Heart left ventricle (tissue), 13 donors: Measurements from ENCODE around the gene LIAS.

Experiments used
- CTCF ChIP-seq, 12 donors: fragments of 200-600 bp; sonication (generic) in 4 of 12; IDR thresholded peaks; one replicate each; pipeline versions ENCODE4 v1.5.0 to v1.8.0; 2018 to 2022; ENCODE audit warnings: antibody characterized with exemption in 12 of 12, mild to moderate bottlenecking in 5 of 12
- POLR2A ChIP-seq, 2 donors: fragments of 450-650 bp; IDR thresholded peaks; one replicate each; pipeline ENCODE4 v1.6.1; 2017; ENCODE audit warnings: antibody characterized with exemption in 2 of 2, mild to moderate bottlenecking in 2 of 2, moderate library complexity in 2 of 2
- donor health status: ischemic (EF 13 %, LVEDD 7.1; RV severe dilation, severe dysfunction).
- donor health status: DM: no; HTN: yes; CAD: no.
- donor health status: DM: no; HTN: no; CAD: no.
- donor health status: ischemic (EF 25% LVEDD 6.9; RV normal size, moderate dysfunction).
- donor health status: ischemic (EF 25% LVEDD 5.7; RV mildly dilated, moderate dysfunction).
- donor health status: ischemic (EF 35%, LVEDD 5.7; RV mildly dilated, moderate dysfunction).
- donor health status: nonischemic (EF 11% LVEDD 7.7; RV severe dilation, severe dysfunction).
- donor health status: DM: yes; HTN: yes; CAD: no.
- donor health status: PGD.
- donor health status: ischemic (EF 29% LVEDD 5.4; RV normal size, mild dysfunction).
- donor health status: nonischemic (EF 23%, LVEDD 6.1; RV moderate dilation, normal function).

- TF ChIP-seq POLR2A (IDR thresholded peaks at IDR 0.05) (no peak), CTCF (IDR thresholded peaks at IDR 0.05) (no peak)
Observed at GRCh38 chr4:39510348-39510929, 51.6 kb downstream of the LIAS start.
